22Rv1 (cell line): ENCODE results near the gene SMURF2.

Experiments used
- H3K27ac ChIP-seq: fragments of 450-650 bp; 2 replicates; pipeline ENCODE4 v1.5.1; 2017
- CTCF ChIP-seq: fragments of 450-650 bp; IDR thresholded peaks from 2 replicates; pipeline ENCODE4 v1.5.1; 2017; ENCODE audit warnings: mild to moderate bottlenecking
- ZFX ChIP-seq: fragments of 450-650 bp; IDR thresholded peaks from 2 replicates; pipeline ENCODE4 v1.6.1; 2017; ENCODE audit warnings: antibody characterized with exemption, borderline replicate concordance

The SMURF2 gene

GRCh38 chr17:64500862-64501765 lies 161.0 kb downstream of the SMURF2 start:
- no peak for TF ChIP-seq ZFX
- H3K27ac ChIP-seq = peak overlapping the region; percentile 27

- TF ChIP-seq CTCF (no peak), ZFX (no peak)
- H3K27ac ChIP-seq = peak overlapping the region; percentile 27
Observed at GRCh38 chr17:64500487-64500859, 161.6 kb downstream of the SMURF2 start.

GRCh38 chr17:64499805-64500486 lies 162.2 kb downstream of the SMURF2 start:
- TF ChIP-seq ZFX = no peak
- no peak for TF ChIP-seq CTCF
- H3K27ac ChIP-seq = peak overlapping the region; percentile 92

- peak overlapping the region; percentile 92 for H3K27ac ChIP-seq
- TF ChIP-seq CTCF (no peak), ZFX (no peak)
Observed at GRCh38 chr17:64498308-64499203, 163.6 kb downstream of the SMURF2 start.

GRCh38 chr17:64497565-64498035 lies 164.5 kb downstream of the SMURF2 start:
- H3K27ac ChIP-seq = peak overlapping the region; percentile 92
- TF ChIP-seq ZFX (no peak), CTCF (peak; percentile 31)

GRCh38 chr17:64496786-64497564 lies 165.1 kb downstream of the SMURF2 start, which contains the start of gene POLG2:
Gene POLG2, minus strand, starts transcription at chr17:64497054. Its CDS starts 86 bp downstream, at chr17:64496968.
- TF ChIP-seq CTCF (peak; percentile 68), ZFX (no peak)
- H3K27ac ChIP-seq = peak within 1 kb of the TSS; percentile 92
